Measurements from ENCODE around the gene LCLAT1. TPM values are rescaled to one million over a fixed set of nuclear protein-coding genes. Genes with fewer than 3 reads are reported as not detected.

LCLAT1 gene
- total and polyA plus RNA-seq, 4 experiments from 2014 or later: 6.1 to 24.9 (median 12.8) TPM

DNA sequence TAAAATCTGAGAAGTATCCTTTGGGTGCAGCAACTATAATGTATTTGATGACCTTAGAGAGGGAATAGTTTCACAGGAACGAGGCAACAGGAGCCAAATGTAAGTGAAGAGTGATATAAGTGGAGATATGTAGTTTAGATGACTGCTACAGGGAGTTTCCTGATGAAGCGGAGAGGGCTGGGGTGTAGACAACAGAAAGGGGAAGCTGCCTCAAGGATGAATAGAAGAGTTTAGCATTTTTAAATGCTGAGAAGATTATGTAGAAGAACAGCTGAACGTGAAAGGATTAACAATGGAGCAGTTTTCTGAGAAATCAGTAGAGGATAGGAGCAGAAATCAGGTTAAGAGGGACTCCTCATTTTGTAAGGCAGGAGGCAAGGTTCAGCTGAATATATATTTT is 133.3 kb downstream of the LCLAT1 start:
- peak overlapping the region in 1 of 7 donors; percentile 16 for H3K27ac Mint-ChIP-seq
- H3K27ac ChIP-seq (ENCODE audit: low read depth, low read length): no peak overlapping the region
- POLR2A ChIA-PET (ENCODE audit: partially characterized antibody): no interaction called here
- peaks cover 0 to 4% (median 0%) of the 10 kb centered on the region in 4 donors for H3K4me1 Mint-ChIP-seq
- H3K36me3 ChIP-seq (ENCODE audit: insufficient read depth, low read length): no peaks in the 10 kb centered on the region
- no peaks in the 10 kb centered on the region for H3K9me3 Mint-ChIP-seq
- no peaks in the 10 kb centered on the region for H3K27me3 Mint-ChIP-seq
- intact Hi-C loops (cut with micrococcal nuclease): no loop called here
- H3K36me3 Mint-ChIP-seq: peaks cover 10 to 18% of the 10 kb centered on the region in 2 donors
- H3K4me1 ChIP-seq (ENCODE audit: insufficient read depth, low read length): no peaks in the 10 kb centered on the region
- DNase-seq: no peak
- H3K4me3 ChIP-seq (ENCODE audit: low read length in 2 of 2): no peak overlapping the region
- no peak overlapping the region for H3K4me3 Mint-ChIP-seq
- CTCF ChIA-PET (ENCODE audit: partially characterized antibody): interaction anchor here (0.9 kb wide), 1 partner anchor 415 kb away, joined by 5 read pairs; no protein-coding TSS in a partner anchor
- H3K9me3 ChIP-seq (ENCODE audit: control insufficient read depth in 1 of 2, low read length in 2 of 2): no peaks in the 10 kb centered on the region
- no peaks in the 10 kb centered on the region for H3K27me3 ChIP-seq (ENCODE audit: insufficient read depth, low read length)

GRCh38 chr2:30582521-30582920 is 135.5 kb downstream of the LCLAT1 start:
- Histone ChIP-seq H3K4me1 (ENCODE audit: insufficient read depth, low read length) (no peaks in the 10 kb centered on the region), H3K36me3 (ENCODE audit: insufficient read depth, low read length) (no peaks in the 10 kb centered on the region), H3K27ac (ENCODE audit: low read depth, low read length) (no peak overlapping the region), H3K27me3 (ENCODE audit: insufficient read depth, low read length) (no peaks in the 10 kb centered on the region), H3K9me3 (ENCODE audit: control insufficient read depth in 1 of 2, low read length in 2 of 2) (no peaks in the 10 kb centered on the region), H3K4me3 (ENCODE audit: low read length in 2 of 2) (no peak overlapping the region)
- intact Hi-C loops (cut with micrococcal nuclease): no loop called here
- H3K36me3 Mint-ChIP-seq: peaks cover 13 to 32% of the 10 kb centered on the region in 2 donors
- peaks cover 0 to 4% (median under 1%) of the 10 kb centered on the region in 4 donors for H3K4me1 Mint-ChIP-seq
- no peak overlapping the region for H3K27ac Mint-ChIP-seq
- no peaks in the 10 kb centered on the region for H3K27me3 Mint-ChIP-seq
- ChIA-PET CTCF (ENCODE audit: partially characterized antibody) (interaction anchor here (1.2 to 1.7 kb wide), 4 partner anchors 8 to 417 kb away, joined by 3 to 4 read pairs (median 4); no protein-coding TSS in a partner anchor), POLR2A (ENCODE audit: partially characterized antibody) (no interaction called here)
- H3K9me3 Mint-ChIP-seq: no peaks in the 10 kb centered on the region
- H3K4me3 Mint-ChIP-seq: no peak overlapping the region
- no peak for DNase-seq

DNA sequence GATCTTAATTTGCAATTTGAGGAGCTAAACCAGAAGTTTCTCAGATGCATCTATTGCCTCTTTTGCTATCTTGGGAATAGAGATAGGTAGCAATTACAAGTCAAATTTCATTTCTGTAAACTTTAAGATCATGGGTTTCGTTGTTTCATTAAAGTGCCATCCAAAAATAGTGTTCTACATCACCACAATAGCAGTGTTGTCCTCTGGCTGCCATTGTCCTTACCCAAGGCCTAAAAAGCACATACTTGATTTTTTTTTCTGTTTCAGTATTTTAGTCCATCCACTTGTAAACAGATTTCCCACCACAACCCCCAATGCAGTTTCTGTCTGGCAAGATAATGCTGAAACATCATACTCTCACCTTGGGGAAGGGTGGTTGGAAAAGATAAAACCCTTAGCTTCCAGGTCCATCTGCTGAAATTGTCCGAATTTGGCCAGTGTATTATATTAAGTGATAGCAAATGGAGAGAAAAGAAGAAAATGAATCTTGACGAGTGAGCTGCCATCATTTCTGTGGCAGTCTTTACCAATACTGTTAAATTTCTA is 136.2 kb downstream of the LCLAT1 start:
- no peaks in the 10 kb centered on the region for H3K9me3 Mint-ChIP-seq
- Histone ChIP-seq H3K4me1 (ENCODE audit: insufficient read depth, low read length) (no peaks in the 10 kb centered on the region), H3K36me3 (ENCODE audit: insufficient read depth, low read length) (no peaks in the 10 kb centered on the region), H3K4me3 (ENCODE audit: low read length in 2 of 2) (no peak overlapping the region), H3K27me3 (ENCODE audit: insufficient read depth, low read length) (no peaks in the 10 kb centered on the region), H3K9me3 (ENCODE audit: control insufficient read depth in 1 of 2, low read length in 2 of 2) (no peaks in the 10 kb centered on the region), H3K27ac (ENCODE audit: low read depth, low read length) (no peak overlapping the region)
- peaks cover 16 to 38% of the 10 kb centered on the region in 2 donors for H3K36me3 Mint-ChIP-seq
- intact Hi-C loops (cut with micrococcal nuclease): no loop called here
- peaks cover 0 to 4% (median under 1%) of the 10 kb centered on the region in 4 donors for H3K4me1 Mint-ChIP-seq
- H3K27ac Mint-ChIP-seq: no peak overlapping the region
- H3K4me3 Mint-ChIP-seq: no peak overlapping the region
- no peaks in the 10 kb centered on the region for H3K27me3 Mint-ChIP-seq
- DNase-seq: no peak
- CTCF ChIA-PET (ENCODE audit: partially characterized antibody): interaction anchor here (1.2 to 1.6 kb wide), 3 partner anchors 10 to 418 kb away, joined by 3 to 4 read pairs (median 3); no protein-coding TSS in a partner anchor
- POLR2A ChIA-PET (ENCODE audit: partially characterized antibody): no interaction called here

GRCh38 chr2:30584116-30584515 is 137.1 kb downstream of the LCLAT1 start:
- H3K9me3 ChIP-seq (ENCODE audit: control insufficient read depth in 1 of 2, low read length in 2 of 2): no peaks in the 10 kb centered on the region
- H3K4me1 ChIP-seq (ENCODE audit: insufficient read depth, low read length): no peaks in the 10 kb centered on the region
- no peaks in the 10 kb centered on the region for H3K27me3 ChIP-seq (ENCODE audit: insufficient read depth, low read length)
- H3K9me3 Mint-ChIP-seq: no peaks in the 10 kb centered on the region
- H3K27ac Mint-ChIP-seq: peak overlapping the region in 2 of 7 donors; percentile 17 to 32
- H3K4me1 Mint-ChIP-seq: peaks cover 0 to 4% (median under 1%) of the 10 kb centered on the region in 4 donors
- intact Hi-C loops (cut with micrococcal nuclease): no loop called here
- DNase-seq: no peak
- ChIA-PET POLR2A (ENCODE audit: partially characterized antibody) (no interaction called here), CTCF (ENCODE audit: partially characterized antibody) (no interaction called here)
- no peaks in the 10 kb centered on the region for H3K36me3 ChIP-seq (ENCODE audit: insufficient read depth, low read length)
- H3K27me3 Mint-ChIP-seq: no peaks in the 10 kb centered on the region
- H3K4me3 ChIP-seq (ENCODE audit: low read length in 2 of 2): no peak overlapping the region
- H3K4me3 Mint-ChIP-seq: no peak overlapping the region
- H3K27ac ChIP-seq (ENCODE audit: low read depth, low read length): no peak overlapping the region
- peaks cover 16 to 42% of the 10 kb centered on the region in 2 donors for H3K36me3 Mint-ChIP-seq

GRCh38 chr2:30588994-30589393 is 141.9 kb downstream of the LCLAT1 start:
- no peak for DNase-seq
- Mint-ChIP-seq H3K4me1 (peaks cover 0 to 1% (median 0%) of the 10 kb centered on the region in 4 donors), H3K27me3 (no peaks in the 10 kb centered on the region), H3K4me3 (no peak overlapping the region), H3K9me3 (peaks cover 0 to 3% (median 0%) of the 10 kb centered on the region in 8 donors), H3K36me3 (peaks cover 16 to 43% of the 10 kb centered on the region in 2 donors), H3K27ac (peak overlapping the region in 1 of 7 donors; percentile 9)
- ChIA-PET CTCF (ENCODE audit: partially characterized antibody) (no interaction called here), POLR2A (ENCODE audit: partially characterized antibody) (no interaction called here)
- Histone ChIP-seq H3K36me3 (ENCODE audit: insufficient read depth, low read length) (no peaks in the 10 kb centered on the region), H3K9me3 (ENCODE audit: control insufficient read depth in 1 of 2, low read length in 2 of 2) (no peaks in the 10 kb centered on the region), H3K27me3 (ENCODE audit: insufficient read depth, low read length) (no peaks in the 10 kb centered on the region), H3K4me3 (ENCODE audit: low read length in 2 of 2) (no peak overlapping the region), H3K27ac (ENCODE audit: low read depth, low read length) (no peak overlapping the region), H3K4me1 (ENCODE audit: insufficient read depth, low read length) (no peaks in the 10 kb centered on the region)
- intact Hi-C loops (cut with micrococcal nuclease): no loop called here

GRCh38 chr2:30590407-30590806 is 143.4 kb downstream of the LCLAT1 start:
- Histone ChIP-seq H3K36me3 (ENCODE audit: insufficient read depth, low read length) (no peaks in the 10 kb centered on the region), H3K27ac (ENCODE audit: low read depth, low read length) (no peak overlapping the region), H3K4me1 (ENCODE audit: insufficient read depth, low read length) (no peaks in the 10 kb centered on the region), H3K9me3 (ENCODE audit: control insufficient read depth in 1 of 2, low read length in 2 of 2) (no peaks in the 10 kb centered on the region), H3K4me3 (ENCODE audit: low read length in 2 of 2) (no peak overlapping the region), H3K27me3 (ENCODE audit: insufficient read depth, low read length) (no peaks in the 10 kb centered on the region)
- Mint-ChIP-seq H3K4me3 (no peak overlapping the region), H3K36me3 (peaks cover 15 to 39% of the 10 kb centered on the region in 2 donors), H3K27me3 (no peaks in the 10 kb centered on the region), H3K27ac (no peak overlapping the region), H3K4me1 (peaks cover 0 to 1% (median 0%) of the 10 kb centered on the region in 4 donors), H3K9me3 (peaks cover 0 to 3% (median 0%) of the 10 kb centered on the region in 8 donors)
- no peak for DNase-seq
- intact Hi-C loops (cut with micrococcal nuclease): no loop called here
- CTCF ChIA-PET (ENCODE audit: partially characterized antibody): interaction anchor here (0.8 kb wide), 2 partner anchors 9 to 22 kb away, joined by 4 read pairs; no protein-coding TSS in a partner anchor
- POLR2A ChIA-PET (ENCODE audit: partially characterized antibody): no interaction called here

DNA sequence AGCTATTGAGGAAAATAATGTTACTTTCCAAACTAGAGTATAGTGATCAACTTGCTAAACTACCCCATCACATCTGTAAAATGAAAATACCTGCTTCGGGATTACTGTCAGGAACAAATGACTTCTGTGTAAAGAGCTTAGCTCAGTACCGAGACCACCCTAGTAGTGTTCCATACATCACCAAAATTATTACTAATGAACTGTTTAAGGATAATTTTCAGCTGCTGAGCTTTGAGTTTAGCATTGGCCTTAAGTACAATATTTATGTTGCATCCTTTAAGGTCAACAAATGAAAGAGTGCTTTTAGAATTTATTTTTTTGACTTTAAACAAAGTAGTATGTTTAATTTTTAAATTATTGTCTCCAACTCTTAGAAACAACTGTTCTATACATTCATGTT is 144.1 kb downstream of the LCLAT1 start:
- POLR2A ChIA-PET (ENCODE audit: partially characterized antibody): no interaction called here
- DNase-seq: no peak
- H3K4me3 ChIP-seq (ENCODE audit: low read length in 2 of 2): no peak overlapping the region
- no peaks in the 10 kb centered on the region for H3K27me3 ChIP-seq (ENCODE audit: insufficient read depth, low read length)
- CTCF ChIA-PET (ENCODE audit: partially characterized antibody): interaction anchor here (0.8 kb wide), 2 partner anchors 9 to 21 kb away, joined by 4 read pairs; no protein-coding TSS in a partner anchor
- no peak overlapping the region for H3K27ac Mint-ChIP-seq
- intact Hi-C loops (cut with micrococcal nuclease): no loop called here
- peaks cover 13 to 39% of the 10 kb centered on the region in 2 donors for H3K36me3 Mint-ChIP-seq
- H3K9me3 Mint-ChIP-seq: peaks cover 0 to 3% (median 0%) of the 10 kb centered on the region in 8 donors
- H3K4me3 Mint-ChIP-seq: no peak overlapping the region
- no peaks in the 10 kb centered on the region for H3K27me3 Mint-ChIP-seq
- no peak overlapping the region for H3K27ac ChIP-seq (ENCODE audit: low read depth, low read length)
- peaks cover 0 to 5% (median 2%) of the 10 kb centered on the region in 4 donors for H3K4me1 Mint-ChIP-seq
- no peaks in the 10 kb centered on the region for H3K9me3 ChIP-seq (ENCODE audit: control insufficient read depth in 1 of 2, low read length in 2 of 2)
- H3K4me1 ChIP-seq (ENCODE audit: insufficient read depth, low read length): no peaks in the 10 kb centered on the region
- H3K36me3 ChIP-seq (ENCODE audit: insufficient read depth, low read length): no peaks in the 10 kb centered on the region

All from CD4-positive, alpha-beta memory T cell (primary cell).